ENCODE measurements around the gene TCAIM.

Gene TCAIM, protein sequence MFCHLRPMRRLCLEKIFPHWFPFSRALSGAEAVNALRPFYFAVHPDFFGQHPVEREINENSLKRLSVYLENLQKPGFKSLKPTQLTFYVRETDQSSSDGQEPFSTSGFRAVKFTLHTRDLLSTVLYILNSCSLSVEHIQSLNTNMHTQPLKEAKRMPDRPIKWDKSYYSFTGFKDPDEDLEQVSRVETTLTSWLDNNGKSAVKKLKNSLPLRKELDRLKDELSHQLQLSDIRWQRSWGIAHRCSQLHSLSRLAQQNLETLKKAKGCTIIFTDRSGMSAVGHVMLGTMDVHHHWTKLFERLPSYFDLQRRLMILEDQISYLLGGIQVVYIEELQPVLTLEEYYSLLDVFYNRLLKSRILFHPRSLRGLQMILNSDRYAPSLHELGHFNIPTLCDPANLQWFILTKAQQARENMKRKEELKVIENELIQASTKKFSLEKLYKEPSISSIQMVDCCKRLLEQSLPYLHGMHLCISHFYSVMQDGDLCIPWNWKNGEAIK

DNA sequence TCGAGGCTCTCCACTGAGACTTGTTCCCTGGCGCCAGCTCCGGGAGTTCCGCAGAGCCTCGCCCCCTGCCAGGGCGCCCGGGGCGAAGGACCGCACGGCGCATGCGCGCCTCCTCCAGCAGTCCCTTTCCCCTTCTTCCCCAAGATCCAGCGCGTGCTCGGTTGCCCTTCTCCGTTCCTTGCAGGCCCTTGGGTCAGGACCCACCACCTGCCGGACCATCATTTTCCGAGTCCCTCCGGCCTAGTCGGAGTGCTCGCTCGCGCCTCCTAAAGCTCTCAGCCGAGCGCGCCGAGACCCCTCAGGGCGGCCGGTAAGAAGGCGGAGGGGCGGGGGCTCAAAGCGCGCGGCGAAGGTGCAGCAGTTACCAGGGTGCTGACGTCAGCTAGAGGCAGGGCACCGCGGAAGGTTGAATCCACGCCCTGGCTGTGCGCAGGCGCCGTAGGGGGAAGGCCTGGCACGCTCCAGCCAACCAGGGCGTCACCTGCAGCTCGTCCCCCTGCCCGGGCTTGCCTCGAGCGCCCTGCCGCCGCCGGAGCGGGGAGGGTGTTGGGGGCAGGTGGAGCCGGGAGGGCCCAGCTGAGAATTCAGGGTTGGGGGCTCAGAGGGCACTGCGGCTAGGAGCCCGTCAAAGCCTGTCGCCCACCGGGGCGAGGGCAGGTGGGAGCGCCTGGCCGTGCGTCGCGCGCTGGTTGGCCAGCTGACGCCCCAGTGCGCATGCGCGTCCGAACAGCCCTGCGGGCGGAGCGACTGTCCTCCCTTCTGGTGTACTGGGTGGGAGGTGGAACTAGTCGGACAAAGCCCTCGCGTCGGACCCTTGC lies at the start of gene TCAIM:
Gene TCAIM (plus strand): TSS at position 757 of the 818 bp plus-strand sequence. CDS start 16,017 bp downstream, outside the sequence.
- peak; percentile 91 for DNase-seq

DNA sequence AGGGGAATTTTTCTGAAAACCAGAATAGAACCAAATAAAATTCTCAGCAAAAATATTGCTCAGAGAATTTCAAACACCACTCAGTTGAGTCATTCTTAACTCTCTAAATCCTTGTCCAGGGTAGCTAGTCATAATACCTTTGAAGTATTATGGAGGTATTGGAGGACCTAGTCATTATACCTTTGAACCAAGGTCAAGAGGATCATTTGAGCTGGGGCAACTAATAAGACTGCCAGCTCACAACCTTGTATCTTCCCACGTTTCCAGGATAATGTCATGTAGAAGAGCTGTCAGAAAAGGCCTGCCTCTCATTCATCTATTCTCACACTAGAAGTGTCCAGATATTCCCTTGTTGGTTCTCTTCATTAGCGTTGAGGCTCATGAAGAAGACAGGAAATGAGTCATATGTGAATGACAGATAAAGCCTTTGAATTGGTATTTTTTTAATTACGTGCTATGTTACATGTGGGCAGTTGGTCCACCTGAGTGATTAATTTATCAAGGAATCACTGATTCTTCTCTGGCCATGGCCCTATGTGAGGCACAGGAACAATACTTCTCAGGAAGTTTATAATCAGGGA lies 48.6 kb upstream of the TCAIM start:
- DNase-seq: peak; percentile 46

DNA sequence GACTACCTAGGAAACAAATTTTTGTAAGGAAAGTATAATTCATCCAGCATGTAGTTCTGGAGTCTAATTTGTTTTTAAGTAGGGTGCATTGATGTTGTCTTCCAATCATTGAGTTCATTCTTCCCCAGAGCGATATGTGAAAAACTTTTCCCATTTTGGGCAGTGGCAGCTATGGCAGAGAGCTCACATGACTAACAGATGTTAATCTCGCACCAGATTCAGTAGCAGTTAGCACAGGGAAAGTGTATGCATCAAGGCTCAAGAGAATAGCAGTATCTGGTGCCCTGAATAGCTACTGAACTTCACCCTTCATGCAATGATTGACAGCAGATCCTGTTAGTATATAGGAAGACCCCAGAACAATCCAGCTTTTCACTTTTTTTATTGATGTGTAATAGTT lies 46.3 kb upstream of the TCAIM start:
- no peak for DNase-seq

DNA sequence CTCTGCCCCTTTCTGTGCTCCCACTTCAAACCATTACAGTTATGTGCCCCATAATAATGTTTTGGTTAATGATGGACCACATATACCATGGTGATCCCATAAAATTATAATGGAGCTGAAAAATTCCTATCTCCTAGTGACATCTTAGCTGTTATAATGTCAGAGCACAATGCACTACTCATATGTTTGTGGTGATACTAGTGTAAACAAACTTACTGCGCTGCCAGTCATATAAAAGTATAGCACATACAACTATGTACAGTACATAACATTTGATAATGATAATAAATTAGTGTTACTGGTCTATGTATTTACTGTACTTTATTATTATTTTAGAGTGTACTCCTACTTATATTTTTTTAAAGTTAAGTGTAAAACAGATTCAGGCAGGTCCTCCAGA lies 45.6 kb upstream of the TCAIM start:
- DNase-seq: no peak

DNA sequence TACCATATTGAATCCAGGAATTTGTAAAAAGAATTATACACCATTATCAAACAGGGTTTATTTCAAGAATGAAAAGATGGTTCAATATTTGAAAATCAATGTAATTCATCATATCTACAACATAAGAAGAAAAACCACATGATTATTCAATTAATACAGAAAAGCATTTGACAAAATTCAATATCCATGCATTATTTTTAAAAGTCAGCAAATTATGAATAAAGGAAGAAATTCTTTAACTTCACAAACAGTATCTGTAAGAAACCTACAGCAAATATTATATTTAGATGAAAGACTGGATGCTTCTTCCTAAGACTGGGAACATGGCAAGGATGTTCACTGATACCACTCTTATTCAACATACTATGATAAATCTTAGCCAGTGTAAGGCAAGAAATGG lies 41.3 kb upstream of the TCAIM start:
- DNase-seq: no peak

DNA sequence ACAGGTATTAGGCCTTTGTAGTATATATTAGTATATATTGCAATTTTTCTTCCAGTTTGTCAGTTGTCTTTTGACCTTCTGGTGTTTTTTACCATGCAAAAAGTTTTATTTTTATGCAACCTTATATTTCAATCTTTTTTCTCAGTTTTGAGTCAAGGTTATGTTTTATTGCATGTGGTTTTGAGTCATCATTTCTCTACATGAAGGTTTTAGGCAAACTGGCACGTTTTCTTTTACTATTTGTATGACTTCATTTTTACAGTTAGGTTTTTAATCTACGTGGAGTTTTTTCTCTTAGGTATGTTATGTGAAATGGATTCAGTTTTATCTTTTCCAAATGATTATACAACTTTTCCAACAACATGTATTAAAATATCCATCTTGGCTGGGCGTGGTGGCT lies 36.8 kb upstream of the TCAIM start:
- DNase-seq: no peak

DNA sequence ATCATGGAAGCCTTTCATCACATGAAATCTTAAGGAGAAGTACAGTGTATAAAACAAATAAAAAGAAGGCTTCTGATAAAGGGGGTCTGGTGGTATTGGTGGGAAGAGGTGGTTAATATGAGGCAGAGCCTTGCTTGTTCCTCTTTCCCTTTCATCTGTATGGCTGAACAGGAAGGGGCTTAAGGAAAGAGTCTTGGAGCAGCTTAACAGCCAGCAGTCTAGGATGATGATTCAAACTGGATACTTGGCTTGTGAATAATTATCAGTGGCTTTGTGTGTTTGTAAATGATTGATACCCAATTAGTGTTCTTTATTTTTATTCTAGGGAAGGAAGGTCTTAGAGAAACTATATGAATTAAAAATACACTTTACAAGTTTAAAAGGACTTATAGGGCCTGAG lies 29.1 kb upstream of the TCAIM start:
- no peak for DNase-seq

DNA sequence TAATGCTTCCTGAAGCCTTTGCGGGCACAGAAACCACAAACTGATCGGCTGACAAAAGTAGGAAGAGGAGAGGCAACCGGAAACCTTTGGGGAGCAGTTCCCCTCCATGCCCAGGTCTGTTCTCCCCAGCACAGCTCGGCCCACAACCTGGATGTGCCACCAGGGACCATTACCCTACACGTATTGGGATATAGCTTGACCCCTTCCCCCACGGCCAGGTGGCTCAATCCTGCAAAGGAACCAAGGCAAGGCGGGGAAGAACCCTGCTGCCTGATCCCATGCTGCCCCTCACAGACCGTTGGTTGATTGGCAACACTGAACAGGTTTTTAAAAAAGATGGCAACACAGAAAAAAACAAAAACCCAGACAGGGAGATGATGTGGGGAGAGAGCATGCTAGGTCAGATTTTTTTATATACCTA lies 19.7 kb upstream of the TCAIM start:
- no peak for DNase-seq

DNA sequence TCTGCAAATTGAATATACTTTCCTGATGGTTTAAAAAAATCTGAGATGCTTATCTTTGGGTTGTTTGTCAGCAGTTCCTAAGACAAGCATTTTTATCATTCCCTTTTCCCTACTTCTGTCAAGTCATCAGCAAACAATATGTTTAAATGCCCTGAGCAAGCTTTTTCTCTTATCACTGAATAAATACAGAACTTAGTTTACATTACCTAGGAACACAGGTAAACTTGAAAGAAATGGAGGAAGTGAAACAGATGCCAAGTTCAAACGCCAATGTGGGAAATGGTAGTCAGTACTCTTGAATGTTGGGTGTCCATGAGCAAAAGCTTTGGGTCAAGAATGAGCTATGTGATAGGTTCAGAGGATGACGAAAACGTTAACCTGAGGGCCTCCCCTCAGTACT lies 17.2 kb upstream of the TCAIM start:
- no peak for DNase-seq

DNA sequence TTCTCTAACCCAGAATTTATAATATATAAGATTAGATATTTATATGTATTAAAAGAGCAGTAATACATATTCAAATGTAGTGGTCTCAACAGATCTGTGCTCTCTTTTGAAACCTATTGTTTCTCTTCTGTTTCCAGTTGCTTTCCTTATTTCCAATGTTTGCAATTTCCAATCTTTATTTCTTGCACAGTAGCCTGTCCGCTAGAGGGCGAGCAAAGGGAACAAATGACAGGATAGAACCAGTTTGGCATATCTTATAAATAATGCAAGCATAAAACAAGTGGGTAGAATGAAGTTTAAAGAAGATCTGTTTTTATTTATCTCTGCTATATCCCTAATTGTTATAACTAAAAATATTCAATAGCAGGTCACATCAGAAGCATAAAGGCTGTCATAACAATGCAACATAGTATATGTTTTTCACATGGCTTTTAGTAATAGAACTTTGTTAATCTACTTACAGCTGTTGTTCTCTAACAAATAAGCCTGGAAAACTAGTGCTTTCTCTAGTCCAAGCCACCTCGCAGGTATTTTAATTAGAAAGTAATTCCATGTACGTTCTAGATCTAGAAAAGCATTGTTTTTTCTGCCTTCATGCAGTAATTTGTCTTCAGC lies 15.1 kb upstream of the TCAIM start:
- peak; percentile 69 for DNase-seq

DNA sequence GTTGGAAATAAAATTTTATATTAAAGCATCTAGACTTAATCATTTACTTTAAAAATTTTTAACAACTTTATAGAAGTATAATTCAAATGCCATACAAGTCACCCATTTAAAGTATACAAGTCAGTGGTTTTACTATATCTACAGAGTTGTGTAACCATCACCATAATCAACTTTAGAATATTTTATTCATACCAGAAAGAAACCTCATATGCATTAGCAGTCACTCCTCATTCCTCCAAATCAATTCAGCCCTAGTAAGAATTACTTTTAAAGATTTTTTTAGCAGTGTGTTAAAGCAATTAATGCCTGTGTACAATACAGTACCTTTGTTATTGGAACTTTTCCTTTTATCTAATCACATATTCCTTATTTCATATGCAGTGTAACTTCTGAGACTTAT lies 14.0 kb upstream of the TCAIM start:
- DNase-seq: no peak

DNA sequence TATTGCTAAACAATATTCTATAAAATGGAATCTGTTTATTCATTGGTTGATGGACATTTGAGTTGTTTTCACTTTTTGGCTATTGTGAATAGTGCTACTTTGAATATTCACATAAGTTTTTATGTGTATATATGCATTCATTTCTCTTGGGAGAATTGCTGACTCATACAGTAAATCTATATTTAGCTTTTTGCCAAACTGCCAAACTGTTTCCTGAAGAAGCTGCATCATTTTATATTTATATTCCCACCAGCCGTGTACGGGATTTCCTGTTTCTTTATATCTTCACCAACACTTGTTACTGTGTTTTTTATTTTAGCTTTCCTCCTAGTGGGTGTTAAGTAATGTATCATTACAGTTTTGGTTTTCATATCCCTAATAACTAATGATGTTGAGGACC lies 12.5 kb upstream of the TCAIM start:
- DNase-seq: no peak

DNA sequence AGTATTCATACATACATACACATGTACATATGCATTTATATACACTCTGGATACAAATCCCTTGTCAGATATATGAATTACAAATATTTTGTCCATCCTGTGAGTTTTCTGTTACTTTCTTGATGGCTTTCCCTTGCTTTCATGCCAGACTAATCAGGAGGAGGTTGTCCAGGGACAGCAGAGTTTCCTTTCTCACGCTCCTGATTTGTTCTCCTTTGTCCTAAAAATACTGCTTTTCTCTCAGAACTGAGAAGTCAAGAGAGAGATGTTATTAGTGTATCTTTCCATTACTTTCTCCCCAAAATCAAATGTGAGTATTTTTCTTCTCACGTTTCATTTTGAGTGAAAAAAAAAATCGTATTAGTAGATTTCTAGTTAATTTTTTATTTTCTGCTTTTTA lies 12.1 kb upstream of the TCAIM start:
- no peak for DNase-seq

DNA sequence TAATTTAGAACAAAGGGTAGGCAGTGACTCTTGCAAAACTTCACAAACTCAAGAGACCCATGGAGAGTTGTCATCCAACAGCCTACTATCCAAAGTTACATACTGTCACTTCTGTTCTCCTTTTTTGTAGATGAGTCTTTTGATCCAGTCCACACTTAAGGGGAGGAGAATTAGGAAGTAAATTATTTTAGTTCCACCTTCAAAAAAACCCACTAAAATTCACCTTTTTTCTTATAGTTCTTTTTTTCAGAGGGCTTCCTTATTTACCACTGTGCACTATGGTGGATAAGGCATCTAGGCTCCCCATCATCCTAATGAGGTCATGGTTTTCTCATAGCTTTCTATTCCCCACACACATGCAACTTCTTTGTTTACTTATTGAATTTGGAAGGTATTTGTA lies 8.6 kb upstream of the TCAIM start:
- no peak for DNase-seq

DNA sequence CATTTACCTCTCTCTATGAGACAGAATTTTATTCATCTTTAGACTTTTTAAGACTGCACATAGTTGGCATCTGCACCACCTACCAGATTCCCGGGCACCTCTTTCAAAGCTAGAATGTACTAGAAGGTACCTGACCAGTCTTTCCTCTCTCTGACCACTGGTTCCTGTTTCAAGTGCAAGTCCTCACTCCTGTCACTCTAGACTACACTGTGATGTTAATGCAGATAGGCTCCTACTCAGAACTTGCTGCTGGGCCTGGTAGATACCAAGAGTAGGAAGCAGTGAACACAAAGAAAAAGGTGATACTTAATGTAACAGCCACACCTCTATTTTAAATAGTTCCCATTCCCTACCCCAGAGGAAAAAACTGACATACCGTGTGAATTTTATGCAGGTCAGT lies 8.1 kb upstream of the TCAIM start:
- DNase-seq: no peak

DNA sequence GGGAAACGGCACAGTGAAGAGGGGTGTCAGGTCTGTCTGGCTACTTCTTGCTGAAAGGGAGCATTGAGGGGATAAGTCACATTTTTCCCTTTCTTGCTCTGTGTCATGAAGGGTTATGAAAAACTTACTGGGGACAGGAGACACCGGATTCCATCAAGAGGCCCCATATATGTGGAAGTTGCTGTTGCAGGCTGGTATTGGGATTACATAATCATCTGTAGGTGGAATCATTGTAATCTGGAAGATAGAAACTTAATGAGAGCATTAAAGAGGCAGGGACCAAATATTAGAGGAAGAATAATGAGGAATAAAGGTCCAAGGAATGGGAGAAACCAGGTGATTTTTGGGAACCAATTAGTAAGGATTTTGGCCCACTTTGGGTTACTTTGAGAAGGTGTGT lies 4.2 kb upstream of the TCAIM start:
- DNase-seq: no peak

DNA sequence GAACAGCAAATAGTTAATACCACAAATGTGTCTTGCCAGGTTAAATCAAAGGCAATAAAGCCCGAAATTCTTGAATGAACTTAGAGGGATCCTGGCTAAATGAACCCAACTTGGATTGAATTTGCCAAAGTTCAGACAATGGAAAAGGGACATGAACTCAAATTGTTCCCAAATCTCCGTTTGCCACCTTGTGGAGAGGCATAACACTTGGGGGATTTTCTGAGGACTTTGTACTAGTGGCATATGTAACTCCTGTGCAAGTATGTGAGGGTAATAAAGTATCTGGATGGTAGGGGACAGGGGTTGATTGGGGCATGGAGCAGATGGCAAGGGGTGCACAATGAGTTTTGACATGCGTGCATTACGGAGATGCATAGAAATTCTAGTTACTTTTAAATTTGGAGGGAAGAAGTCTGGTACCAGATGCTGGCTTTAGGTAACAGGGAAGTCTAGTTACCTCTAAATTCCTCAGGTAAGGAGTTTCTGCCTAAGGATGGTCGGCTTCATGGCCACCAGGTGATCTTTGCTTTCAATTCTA lies 1.2 kb upstream of the TCAIM start:
- no peak for DNase-seq

DNA sequence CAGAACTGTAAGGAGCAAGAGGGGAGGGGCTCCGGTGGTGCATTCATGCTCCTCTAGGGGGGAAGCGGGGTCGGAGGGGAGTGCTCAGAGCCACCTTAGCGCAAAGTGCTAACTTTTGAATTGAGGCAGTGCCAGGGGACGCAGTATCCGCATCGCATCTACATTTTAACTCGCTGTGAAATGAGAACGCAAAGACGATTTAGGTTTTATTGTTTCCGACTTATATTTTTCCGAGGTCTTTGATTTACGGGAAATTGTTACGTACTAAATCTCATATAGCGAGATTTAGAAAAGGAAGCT lies 212 bp downstream of the TCAIM start:
- no peak for DNase-seq

DNA sequence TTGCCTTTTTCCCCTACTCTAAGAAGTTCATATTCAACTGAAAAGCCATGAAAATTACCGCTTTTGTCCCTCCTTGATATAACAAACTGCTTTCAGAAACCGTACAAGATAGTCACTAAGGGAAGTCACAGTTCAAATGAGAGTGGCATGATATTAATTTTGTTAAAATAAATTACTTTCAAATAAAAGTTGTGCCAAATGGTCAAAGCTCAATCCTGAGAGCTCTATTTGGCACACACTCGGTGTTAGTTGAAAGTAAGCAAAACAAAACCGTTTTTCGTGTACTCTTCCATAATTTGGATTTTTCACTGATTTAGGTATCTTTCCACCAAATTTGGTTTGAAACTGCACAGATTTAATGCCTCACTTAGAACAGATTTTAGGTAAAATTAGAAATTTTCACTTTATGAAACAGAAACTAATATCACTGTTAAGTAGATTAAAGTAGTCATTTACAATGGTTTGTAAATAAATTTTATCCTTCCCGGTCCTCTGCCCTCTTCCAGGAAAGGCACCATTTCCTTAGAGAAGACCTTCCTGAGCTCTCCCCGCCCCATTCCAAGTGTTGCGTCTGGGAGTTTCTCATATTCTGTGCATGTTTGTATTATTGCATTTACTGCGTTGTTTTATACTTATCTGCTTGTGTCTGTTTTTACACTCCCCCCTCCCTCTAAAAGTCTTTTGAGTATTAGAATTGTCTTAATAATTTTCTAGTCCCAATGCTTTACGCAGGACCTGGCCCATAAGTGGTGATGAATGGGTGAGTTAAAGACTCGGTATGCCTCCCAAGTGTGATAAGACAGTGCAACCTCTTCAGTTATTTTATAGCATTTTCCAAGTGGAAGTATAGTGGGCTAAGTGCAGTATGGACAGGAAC lies 853 bp downstream of the TCAIM start:
- no peak for DNase-seq

DNA sequence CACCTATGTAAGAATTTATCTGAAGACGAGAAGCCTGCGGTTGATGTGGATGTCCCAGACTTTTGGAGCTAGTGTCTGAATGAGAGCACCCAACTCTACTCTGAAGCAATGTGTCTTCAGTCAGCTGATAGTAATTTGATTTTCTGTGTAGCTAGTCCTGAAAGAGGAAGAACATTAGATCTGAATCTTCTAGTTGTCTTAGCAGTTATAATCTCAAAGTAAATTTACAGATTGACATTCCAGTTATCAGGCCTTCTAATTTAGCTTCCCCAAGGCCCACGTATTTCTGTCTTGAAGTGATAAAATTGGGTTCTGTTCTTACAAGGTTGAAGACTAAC lies 1.5 kb downstream of the TCAIM start:
- DNase-seq: no peak

DNA sequence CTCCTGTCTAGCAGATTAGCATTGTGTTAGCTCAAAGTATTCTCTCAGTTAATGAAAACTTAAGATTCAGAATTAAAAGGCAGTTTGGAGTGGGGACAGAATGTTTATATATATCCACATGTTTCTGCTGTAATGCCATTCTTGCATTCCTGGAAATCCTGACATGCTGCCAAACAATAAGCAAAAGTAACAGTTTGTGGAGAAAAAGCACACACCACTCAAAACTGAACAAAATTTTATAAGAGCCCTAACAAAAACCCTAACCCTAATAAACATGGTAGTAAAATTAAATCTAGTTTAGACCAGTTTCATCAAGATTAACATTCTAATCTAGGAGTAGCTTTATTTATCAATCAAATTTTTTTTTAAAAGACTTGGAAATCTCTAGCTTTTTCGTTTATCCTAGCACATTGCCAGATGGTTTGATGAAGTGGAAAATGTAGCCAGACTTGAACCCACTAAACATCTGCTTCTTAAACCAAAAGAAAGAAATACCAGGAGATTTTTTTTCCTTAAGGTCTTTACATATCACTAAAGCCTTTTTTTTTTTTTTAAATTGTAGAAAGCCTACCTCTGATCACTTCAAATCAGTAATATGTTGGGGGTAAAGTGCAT lies 3.7 kb downstream of the TCAIM start:
- no peak for DNase-seq

DNA sequence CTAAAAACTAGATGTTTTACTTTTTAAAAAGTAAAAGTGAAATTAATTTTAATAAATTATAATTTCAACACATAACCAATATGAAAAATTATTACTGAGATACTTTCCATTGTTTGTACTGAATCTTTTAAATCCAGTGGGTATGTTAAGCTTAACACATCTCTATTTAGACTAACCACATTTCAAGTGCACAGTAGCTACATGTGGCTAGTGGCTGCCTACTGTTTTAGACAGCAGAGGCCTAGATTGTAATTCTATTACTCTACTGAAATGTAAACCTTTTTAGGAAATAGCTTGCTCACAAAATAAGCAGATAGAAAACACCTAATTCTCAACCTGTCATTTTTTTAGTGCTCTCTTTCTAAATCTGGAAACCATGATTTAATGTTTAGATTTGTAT lies 4.9 kb downstream of the TCAIM start:
- DNase-seq: no peak

Data from DMS53 (cell line).